GM23248 (cell line): Measurements from ENCODE around the gene GFAP.

Experiments
- EZH2 ChIP-seq: fragments of 200-600 bp; sonication (generic); IDR thresholded peaks from 2 replicates; pipeline ENCODE4 v1.6.1; 2018; ENCODE audit warnings: antibody characterized with exemption, mild to moderate bottlenecking; ENCODE audit not compliant: insufficient read depth, poor library complexity, severe bottlenecking
- EZH2phosphoT487 ChIP-seq: fragments of 200-600 bp; sonication (generic); IDR thresholded peaks from 2 replicates; pipeline ENCODE4 v1.6.1; 2018; ENCODE audit warnings: antibody characterized with exemption, moderate library complexity, mild to moderate bottlenecking, low read depth; ENCODE audit not compliant: insufficient read depth

GRCh38 chr17:44918006-44918405 lies 2.7 kb upstream of the GFAP start:
- no peak for TF ChIP-seq EZH2
- no peak for TF ChIP-seq EZH2phosphoT487
